K562 (cell line): ENCODE measurements around the gene ERICH2. TPM values are rescaled to one million over a fixed set of nuclear protein-coding genes. Genes with fewer than 3 reads are reported as not detected.

ENCODE experiments used
- ADNP ChIP-seq: fragments of 200-800 bp; sonication (Bioruptor generic); IDR thresholded peaks from 2 replicates; pipeline ENCODE4 v1.6.1; 2016; ENCODE audit warnings: missing genetic modification characterization, missing compliant biosample characterization
- CHCHD3 ChIP-seq: fragments of 250-450 bp; sonication (Bioruptor Pico); IDR thresholded peaks from 2 replicates; pipeline ENCODE4 v2.1.2; 2022; ENCODE audit warnings: mild to moderate bottlenecking
- ETS2 ChIP-seq: IDR thresholded peaks from 2 replicates; pipeline ENCODE4 v1.6.1; 2016; ENCODE audit warnings: borderline replicate concordance, missing genetic modification characterization, mild to moderate bottlenecking, moderate library complexity, missing compliant biosample characterization; ENCODE audit not compliant: poor library complexity, severe bottlenecking
- FOXK2 ChIP-seq, 2 experiments: fragments of 450-650 bp; IDR thresholded peaks in 1 of 2; conservative IDR thresholded peaks in 1 of 2; 2 replicates each; pipeline ENCODE4 v1.6.1; 2016; ENCODE audit warnings: low read depth in 2 of 2, mild to moderate bottlenecking in 1 of 2
- GTF2B ChIP-seq: IDR thresholded peaks from 2 replicates; pipeline ENCODE4 v1.6.1; 2011; ENCODE audit not compliant: insufficient read length; ENCODE audit errors: extremely low read depth
- LARP7 ChIP-seq: fragments of 450-650 bp; IDR thresholded peaks from 2 replicates; pipeline ENCODE4 v1.6.1; 2016
- MLLT1 ChIP-seq, 2 experiments: fragments of 450-650 bp; IDR thresholded peaks; 2 replicates each; pipeline ENCODE4 v1.6.1; 2016
- NBN ChIP-seq: fragments of 450-650 bp; IDR thresholded peaks from 2 replicates; pipeline ENCODE4 v1.6.1; 2016; ENCODE audit warnings: low read depth, mild to moderate bottlenecking
- NCOA2 ChIP-seq, 2 experiments: fragments of 450-650 bp; IDR thresholded peaks; 2 replicates each; pipeline ENCODE4 v1.6.1; 2018; ENCODE audit warnings: mild to moderate bottlenecking in 2 of 2, moderate library complexity in 1 of 2; ENCODE audit not compliant: partially characterized antibody in 2 of 2
- PHB2 ChIP-seq: fragments of 450-650 bp; IDR thresholded peaks from 2 replicates; pipeline ENCODE4 v1.6.1; 2017; ENCODE audit warnings: low read depth
- SFPQ ChIP-seq: fragments of 200-400 bp; formaldehyde crosslinking; IDR thresholded peaks from 2 replicates; pipeline ENCODE4 v1.6.1; 2017; ENCODE audit warnings: mild to moderate bottlenecking, low read depth, low read length, moderate library complexity
- SIN3B ChIP-seq: fragments of 450-650 bp; IDR thresholded peaks from 2 replicates; pipeline ENCODE4 v1.6.1; 2017; ENCODE audit warnings: low read depth, mild to moderate bottlenecking, moderate library complexity
- SNRNP70 ChIP-seq: fragments of 200-400 bp; formaldehyde crosslinking; optimal IDR thresholded peaks from 2 replicates; pipeline ENCODE3; 2017; ENCODE audit warnings: low read depth, low read length
- ZBED1 ChIP-seq: IDR thresholded peaks from 2 replicates; pipeline ENCODE4 v1.6.1; 2014
- ZBTB8A ChIP-seq: fragments of 450-650 bp; IDR thresholded peaks from 2 replicates; pipeline ENCODE4 v1.6.1; 2018; ENCODE audit warnings: mild to moderate bottlenecking, moderate library complexity; ENCODE audit not compliant: partially characterized antibody
- ZNF239 ChIP-seq: fragments of 250-450 bp; sonication (Bioruptor Pico); IDR thresholded peaks from 2 replicates; pipeline ENCODE4 v1.4.0; 2020; ENCODE audit warnings: mild to moderate bottlenecking
- ZNF592 ChIP-seq: fragments of 450-650 bp; IDR thresholded peaks from 2 replicates; pipeline ENCODE4 v1.6.1; 2017; ENCODE audit warnings: antibody characterized with exemption, mild to moderate bottlenecking
- ZNF644 ChIP-seq: fragments of 200-800 bp; sonication (Bioruptor generic); IDR thresholded peaks from 2 replicates; pipeline ENCODE4 v1.6.1; 2016; ENCODE audit warnings: low read depth, missing genetic modification characterization, missing compliant biosample characterization
- ZNF717 ChIP-seq: fragments of 250-450 bp; sonication (Bioruptor Pico); IDR thresholded peaks from 2 replicates; pipeline ENCODE4 v1.5.0; 2021
- ZNF75A ChIP-seq: fragments of 450-650 bp; formaldehyde crosslinking; IDR thresholded peaks from 2 replicates; pipeline ENCODE4 v1.4.0; 2020; ENCODE audit warnings: mild to moderate bottlenecking
- ZNF77 ChIP-seq: fragments of 250-450 bp; sonication (Bioruptor Pico); IDR thresholded peaks from 2 replicates; pipeline ENCODE4 v1.5.0; 2020
- polyA plus RNA-seq, 8 experiments: library from polyadenylated mRNA; depleted of rRNA in 4 of 8; stranded (reverse) in 5 of 8; unstranded in 3 of 8; fragments of >200 nt; fragmentation: Nextera tagmentation in 2 of 8; fragmentation: Illumina TruSeq in 1 of 8; extraction: Ambion mirVana in 2 of 8; extraction: Trizol in 1 of 8; gene quantifications; 2 replicates each; pipeline versions ENCODE4 v1.2.1 to v1.2.3, GENCODE V29; 2011 to 2014; ENCODE audit warnings: inconsistent platforms in 1 of 8, missing spikeins in 1 of 8
- total RNA-seq, 7 experiments: library from RNA; depleted of rRNA in 6 of 7; stranded (reverse); fragments of >200 nt in 6 of 7; fragmentation: Illumina TruSeq in 2 of 7; extraction: Trizol in 2 of 7; gene quantifications; 2 replicates each; pipeline versions ENCODE4 v1.2.1 to v1.2.3, GENCODE V29; 2011 to 2021; ENCODE audit warnings: low replicate concordance in 1 of 7

Gene ERICH2
- total and polyA plus RNA-seq, 9 of the 15 experiments (the other 6 are each of a cell fraction or from before 2014, with no cell fraction given): 0.85 to 2.4 (median 1.6) TPM

- TF ChIP-seq NCOA2 (IDR thresholded peaks at IDR 0.05; ENCODE audit: partially characterized antibody in 2 of 2) (no peak), GTF2B (no peak), FOXK2 (conservative IDR thresholded peaks at IDR 0.05 in 1 of 2, IDR thresholded peaks at IDR 0.05 in 1 of 2; ENCODE audit: low read depth in 2 of 2) (no peak), ZNF75A (no peak), LARP7 (no peak), ZBTB8A (no peak), SIN3B (no peak), CHCHD3 (CRISPR knock-in tag) (no peak), ZNF717 (CRISPR knock-in tag) (no peak), ZNF592 (no peak), NBN (no peak), SFPQ (no peak), SNRNP70 (no peak), ZNF77 (CRISPR knock-in tag) (no peak), ZNF239 (CRISPR knock-in tag) (no peak), PHB2 (no peak), ADNP (tag) (no peak), ETS2 (tag) (no peak), MLLT1 (IDR thresholded peaks at IDR 0.05) (no peak), ZNF644 (no peak), ZBED1 (no peak)
These were observed 28.2 kb upstream of the ERICH2 start (continued) for GRCh38 chr2:170742000-170742399.
